ENCODE results near the gene TDRD1.

Gene TDRD1

DNA sequence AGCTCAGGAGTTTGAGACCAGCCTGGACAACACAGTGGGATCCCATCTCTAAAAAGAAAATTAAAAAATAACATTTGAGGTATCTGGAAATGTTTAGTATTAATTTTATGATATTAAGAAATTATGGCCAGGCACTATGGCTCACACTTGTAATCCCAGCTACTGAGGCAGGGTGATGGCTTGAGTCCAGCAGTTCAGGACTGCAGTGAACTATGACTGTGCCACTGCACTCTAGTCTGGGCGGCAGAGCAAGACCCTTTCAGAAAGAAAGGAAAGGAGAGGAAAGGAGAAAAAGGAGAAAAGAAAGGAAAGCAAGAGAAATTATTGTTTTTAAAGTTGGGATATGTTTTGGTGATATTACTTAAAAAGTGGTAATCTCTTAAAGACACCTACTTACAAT, 2.6 kb upstream of the TDRD1 start:
- no peak for DNase-seq (ENCODE audit: low spot score)

DNA sequence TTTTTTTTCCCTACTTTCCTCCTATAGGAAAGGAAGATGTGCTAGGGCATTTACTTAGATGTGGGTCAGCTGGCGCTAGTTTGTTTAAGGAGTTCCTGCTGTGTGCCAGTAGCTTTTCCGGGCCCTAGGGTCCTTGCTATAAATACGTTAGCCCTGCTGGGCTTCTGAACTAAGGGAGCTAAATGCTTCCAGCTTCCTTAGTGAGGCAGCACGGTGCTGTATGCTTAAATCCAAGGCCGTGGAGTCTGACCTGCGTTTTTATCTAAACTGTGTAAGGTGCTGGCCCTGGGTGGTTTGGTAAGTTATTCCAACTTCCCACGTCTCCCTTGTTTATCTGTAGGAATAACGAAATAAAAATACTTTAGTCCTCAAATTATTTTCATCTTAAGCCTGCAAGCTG, 594 bp downstream of the TDRD1 start:
- no peak for DNase-seq (ENCODE audit: low spot score)

DNA sequence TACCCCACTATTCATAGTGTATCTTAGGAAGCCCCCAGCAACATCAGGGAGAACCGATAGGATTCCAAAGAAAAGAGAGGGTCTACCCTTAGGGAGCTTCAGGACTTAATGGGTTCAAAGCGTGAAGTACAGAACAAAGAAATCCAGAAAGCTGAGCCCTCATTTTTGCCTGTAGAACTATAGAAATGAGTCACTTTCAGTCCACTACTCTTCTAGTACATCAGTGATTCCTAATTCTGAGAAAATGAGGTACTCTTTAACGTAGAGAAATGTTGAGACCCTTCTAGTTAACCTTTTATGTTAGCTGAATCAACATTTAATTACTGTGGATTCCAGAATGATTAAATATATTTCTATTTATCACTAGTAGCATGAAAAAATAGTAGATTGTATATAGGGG, 1.8 kb downstream of the TDRD1 start:
- no peak for DNase-seq (ENCODE audit: low spot score)

DNA sequence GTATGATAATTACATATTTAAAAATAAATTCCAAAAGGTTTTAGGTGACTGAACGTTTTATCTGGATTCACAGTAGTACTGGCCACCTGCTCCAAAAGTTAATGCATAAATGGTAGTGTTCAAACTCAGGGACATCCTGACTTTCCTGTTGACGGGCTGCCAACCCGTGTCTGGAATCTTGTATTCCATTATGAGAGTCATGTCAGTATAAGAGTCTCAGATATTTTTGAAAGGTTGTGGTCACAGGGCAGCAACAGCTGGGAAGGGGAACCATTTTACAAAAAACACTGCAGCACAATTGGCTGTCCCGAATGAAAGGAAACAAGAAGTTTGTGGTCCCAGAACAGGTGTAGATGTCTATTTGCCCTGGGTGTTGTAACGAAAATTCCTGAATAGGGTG, 2.8 kb downstream of the TDRD1 start:
- DNase-seq (ENCODE audit: low spot score) = no peak

DNA sequence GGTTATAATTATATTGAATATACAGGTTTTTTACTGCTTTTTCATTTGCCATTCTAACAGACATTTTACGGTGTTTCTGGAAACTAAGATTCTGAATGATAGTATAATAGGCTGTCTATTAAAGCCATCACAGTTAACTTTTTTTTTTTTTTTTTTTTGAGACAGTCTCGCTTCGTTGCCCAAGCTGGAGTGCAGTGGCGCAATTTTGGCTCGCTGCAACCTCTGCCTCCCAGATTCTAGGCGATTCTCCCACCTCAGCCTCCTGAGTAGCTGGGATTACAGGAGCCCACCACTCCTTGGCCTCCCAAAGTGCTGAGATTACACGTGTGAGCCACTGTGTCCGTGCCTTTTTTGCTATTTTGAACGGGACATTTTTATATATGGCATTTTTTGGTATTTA, 4.4 kb downstream of the TDRD1 start:
- no peak for DNase-seq (ENCODE audit: low spot score)

DNA sequence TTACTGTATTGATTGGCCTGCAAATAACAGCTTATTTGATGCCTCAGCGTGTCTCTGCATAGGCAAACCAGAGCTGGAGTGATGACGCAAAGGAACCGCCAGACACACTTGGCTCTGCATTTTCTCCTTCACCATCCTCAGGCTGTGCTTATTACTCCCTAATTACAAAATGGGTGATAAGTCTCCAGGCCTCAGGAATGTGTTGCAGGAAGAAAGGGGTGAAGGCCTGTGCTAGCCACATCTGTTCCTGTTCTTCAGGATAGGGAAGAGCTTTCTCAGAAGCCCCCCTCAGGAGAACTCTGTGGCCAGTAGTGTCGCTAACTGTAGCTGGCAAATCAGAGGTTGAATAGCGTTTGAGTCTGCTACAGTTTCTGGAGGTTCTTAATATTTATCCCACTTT, 5.1 kb downstream of the TDRD1 start:
- no peak for DNase-seq (ENCODE audit: low spot score)

DNA sequence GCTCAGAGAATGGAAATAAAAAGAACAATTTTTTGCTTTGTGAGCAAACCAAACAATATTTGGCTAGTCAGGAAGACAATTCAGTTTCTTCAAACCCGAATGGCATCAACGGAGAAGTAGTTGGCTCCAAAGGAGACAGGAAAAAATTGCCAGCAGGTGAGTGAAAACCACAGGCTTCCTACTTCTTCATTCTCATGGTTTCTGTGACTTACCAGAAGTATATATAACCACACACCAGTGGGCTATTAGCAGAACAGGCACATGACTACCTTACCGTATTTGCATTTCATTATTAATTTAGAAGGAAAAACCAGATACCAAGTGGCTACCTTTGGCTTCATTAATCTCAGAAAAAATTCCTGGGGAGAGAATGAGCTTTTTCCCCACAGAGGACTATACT, 8.8 kb downstream of the TDRD1 start:
- no peak for DNase-seq (ENCODE audit: low spot score)

DNA sequence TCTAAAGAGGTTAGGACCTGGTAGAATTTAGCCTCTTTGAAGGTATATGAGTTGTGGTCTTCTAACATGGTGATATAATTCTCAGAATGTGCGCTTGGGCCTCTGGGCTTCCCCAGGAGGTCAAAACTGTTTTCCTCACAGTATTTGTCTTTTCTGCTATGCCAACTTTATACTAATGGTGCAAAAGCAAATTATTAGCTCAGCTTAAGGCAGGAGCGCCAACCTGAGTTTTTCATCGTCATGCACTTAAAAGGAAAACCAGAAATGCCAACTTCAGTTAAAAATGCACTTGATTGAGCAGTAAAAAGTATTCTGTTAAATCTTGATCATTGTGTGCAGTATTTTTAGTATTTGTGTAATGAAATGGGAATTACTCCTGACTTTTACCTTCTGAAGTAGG, 9.7 kb downstream of the TDRD1 start:
- no peak for DNase-seq (ENCODE audit: low spot score)

DNA sequence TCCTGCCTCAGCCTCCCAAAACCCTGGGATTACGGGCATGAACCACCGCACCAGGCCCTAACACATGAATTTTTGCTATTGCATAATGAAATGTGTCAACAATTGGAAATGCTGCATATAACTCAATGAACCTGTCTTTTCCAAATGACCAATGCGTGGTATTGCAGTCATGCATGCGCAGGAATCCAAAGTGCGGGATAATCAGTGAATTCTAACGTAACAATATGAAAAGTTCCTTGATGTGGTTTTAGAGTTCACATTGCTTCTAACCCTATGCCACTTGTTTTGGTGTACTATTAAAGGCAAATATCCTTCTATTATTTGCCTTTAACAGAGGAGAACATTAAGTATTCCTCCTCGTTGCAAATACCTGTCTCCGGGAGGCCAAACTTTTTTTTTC, 10.5 kb downstream of the TDRD1 start:
- no peak for DNase-seq (ENCODE audit: low spot score)

DNA sequence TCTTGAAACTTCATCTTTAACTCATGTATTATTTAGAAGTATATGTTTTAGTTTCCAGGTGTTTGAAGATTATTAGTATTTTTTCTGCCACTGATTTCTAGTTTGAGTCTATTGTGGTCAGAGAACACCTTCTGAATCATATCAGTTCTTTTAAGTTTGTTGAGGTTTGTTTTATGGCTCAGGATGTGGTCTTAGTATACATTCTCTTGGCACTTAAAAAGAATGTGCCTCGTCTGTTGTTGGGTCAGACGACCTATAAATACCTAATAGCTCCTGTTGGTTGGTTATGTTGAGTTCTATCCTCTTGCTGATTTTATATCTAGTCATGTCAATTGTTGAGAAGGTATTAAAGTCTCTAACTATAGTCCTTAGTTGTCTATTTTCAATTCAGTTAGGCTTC, 15.9 kb downstream of the TDRD1 start:
- no peak for DNase-seq (ENCODE audit: low spot score)

DNA sequence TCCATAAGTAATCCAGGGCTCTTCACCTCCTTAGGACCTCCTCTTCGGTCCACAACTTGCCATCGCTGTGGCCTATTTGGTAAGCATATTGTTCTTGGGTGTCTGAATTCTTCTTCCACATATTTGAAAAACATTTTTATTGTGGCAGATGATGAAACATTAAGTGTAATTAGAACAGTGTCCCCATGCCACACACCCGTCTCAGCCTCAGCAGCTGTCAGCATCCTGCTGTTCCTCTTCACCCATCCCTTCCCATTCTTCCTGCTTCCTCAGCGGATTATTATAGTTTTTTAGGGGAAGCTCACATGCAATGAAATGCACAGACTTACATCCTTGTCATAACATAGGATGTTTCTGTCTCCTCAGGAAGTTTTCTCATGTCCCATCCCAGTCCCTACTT, 20.1 kb downstream of the TDRD1 start:
- no peak for DNase-seq (ENCODE audit: low spot score)

DNA sequence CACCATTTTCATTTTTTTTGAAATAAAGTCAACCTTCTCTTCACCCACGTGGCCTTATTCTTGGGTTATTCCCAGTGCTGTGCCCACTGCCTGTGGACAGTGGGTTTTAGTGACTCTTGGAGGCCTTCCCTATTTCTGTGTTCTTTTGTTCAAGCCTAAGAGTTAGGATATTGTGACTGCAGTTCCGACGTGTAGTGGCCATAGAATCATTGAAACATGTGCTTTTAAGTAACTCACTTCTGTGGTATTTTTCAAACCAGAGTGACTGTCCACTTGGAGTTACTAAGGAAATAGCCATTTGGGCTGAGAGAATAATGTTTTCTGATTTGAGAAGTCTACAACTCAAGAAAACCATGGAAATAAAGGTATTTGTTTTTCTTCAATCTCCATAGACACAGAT, 23.7 kb downstream of the TDRD1 start:
- DNase-seq (ENCODE audit: low spot score) = no peak

DNA sequence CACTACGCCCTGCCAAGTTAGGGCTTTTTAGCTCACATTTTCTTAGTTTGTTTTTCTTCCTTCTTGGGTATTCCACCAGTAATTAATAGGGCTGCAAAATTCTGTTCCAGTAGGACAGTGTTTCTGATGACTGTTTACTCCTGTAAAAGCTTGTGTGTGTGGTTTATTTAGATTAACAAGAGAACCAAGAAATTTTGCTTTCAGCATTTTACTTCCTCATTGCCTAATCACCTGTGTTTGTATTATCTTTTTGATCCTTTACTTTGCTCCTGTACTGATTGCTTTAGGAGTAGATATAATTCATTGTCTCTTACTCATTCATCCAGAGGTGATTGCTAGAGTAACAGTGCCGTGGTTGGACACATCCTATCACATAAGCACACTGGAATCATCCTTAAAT, 27.7 kb downstream of the TDRD1 start:
- no peak for DNase-seq (ENCODE audit: low spot score)

DNA sequence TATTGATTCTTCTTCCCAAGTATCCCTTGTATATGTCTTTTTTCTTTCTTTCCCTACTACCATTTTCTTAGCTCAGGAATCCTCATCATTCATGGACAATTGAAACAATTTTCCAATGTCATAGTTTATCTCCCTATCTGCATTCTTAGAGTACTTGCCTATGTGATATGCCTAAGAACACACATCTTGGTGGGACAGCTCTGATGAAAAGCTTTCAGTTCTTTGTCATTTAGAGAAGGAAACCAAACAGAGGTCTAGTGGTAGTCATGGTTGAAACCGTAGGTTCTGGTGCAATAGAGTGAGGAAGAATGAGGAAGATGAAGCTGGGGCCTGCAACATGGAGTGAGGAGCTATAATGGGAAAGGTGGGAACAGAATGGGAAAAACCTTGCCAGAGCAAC, 28.2 kb downstream of the TDRD1 start:
- DNase-seq (ENCODE audit: low spot score) = no peak

DNA sequence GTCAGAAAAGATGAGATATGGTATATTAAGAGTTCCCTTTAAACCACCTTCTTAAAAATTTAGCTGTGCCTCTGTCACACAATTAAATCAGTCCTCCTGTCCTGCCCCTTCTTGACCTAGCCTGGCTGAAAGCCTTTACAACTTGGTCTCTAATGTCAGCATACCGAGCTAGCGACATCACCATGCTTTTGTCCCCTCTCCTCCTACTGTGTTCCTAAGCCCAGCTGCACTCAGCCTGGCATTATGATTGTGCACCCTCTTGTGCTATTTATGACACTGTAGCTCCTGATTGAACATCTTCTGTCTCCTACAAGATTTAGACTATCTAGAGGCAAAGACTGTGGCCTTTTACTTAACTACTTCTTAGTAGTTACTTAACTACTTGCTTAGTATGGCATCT, 29.2 kb downstream of the TDRD1 start:
- no peak for DNase-seq (ENCODE audit: low spot score)

DNA sequence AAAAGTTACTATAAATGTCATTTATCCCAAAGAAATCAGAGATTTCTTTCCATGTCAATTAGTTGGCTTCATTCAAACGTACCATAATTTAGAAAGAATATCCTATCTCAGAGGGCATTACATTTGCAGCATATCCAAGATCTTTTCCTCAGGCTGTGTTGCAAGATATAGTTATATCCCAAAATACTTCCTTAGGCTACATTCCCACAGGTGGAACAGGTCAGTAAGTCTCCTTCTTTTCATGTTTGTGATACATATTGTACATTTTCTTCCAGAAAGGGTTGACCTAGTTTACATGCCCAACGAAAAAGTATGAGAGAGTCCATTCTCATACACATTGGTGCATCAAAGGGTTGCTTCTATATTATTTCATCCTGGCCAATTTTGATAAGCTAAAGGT, 33.0 kb downstream of the TDRD1 start:
- DNase-seq (ENCODE audit: low spot score) = no peak

DNA sequence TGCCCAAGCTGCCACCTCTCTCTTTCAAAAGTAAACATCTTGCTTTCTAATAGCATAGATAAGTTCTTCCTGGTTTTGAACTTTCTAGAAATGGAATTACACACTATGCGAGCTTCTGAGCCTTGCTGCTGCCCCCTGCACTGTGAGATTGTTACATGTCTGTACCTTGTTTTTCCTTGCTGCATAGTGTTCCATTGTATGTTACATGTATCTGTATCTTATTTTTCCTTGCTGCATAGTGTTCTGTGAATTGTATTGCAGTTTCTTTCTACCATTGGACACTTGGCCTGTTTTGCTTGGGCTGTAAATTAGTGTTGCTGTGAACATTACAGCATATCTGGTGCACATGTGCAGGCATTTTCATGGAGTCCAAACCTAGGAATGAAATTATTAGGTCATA, 35.9 kb downstream of the TDRD1 start:
- DNase-seq (ENCODE audit: low spot score) = no peak

DNA sequence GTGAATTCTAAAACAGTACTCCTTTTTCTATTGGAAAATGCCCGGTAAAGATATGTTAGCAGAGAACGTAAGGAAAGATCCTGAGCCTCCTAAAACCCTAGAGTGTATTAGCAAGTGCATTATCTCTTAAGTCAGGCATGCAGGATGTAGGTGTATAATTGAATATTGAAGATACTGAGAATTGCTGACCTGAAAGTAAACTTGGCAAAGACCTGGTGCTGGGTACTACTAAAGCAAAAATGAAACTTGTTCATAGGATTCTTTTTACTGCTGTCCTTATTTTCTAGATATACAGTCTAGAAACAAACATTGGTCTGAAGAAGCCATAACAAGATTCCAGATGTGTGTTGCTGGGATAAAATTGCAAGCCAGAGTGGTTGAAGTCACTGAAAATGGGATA, 41.1 kb downstream of the TDRD1 start:
- no peak for DNase-seq (ENCODE audit: low spot score)

DNA sequence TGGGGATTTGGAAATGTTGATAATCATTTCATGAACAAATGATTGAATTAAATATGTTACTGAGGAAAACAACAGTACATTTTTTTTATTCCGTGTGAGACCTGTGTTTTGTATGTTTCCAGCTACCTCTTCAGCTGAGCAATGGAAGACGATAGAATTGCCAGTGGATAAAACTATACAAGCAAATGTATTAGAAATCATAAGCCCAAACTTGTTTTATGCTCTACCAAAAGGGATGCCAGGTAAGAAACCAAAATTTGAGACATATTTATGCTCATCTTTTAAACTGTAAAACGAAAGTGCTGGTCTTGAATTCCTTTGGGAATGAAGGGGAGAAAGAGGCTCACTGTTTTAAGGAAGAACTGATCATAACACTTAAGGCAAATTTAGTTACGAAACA, 42.1 kb downstream of the TDRD1 start:
- DNase-seq (ENCODE audit: low spot score) = no peak

DNA sequence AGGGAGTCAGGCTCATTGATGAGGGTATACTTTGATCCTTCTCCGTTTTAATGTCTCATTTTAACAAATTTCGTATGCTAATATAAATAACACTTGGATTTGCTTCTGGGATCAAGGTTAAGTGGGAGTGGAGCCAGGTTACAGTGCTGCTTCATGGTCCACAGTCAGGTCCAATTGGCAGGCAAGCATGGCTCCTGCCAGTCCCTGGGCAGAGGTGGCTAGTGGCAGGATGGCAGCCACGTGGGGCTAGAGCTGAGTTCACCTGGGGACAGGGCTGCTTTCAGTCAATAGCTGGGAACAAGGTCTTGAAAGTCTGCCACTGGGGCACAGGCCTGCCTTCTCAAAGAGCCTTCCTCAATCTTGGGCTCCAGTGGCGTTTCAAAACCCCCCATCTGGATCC, 43.9 kb downstream of the TDRD1 start:
- DNase-seq (ENCODE audit: low spot score) = no peak

DNA sequence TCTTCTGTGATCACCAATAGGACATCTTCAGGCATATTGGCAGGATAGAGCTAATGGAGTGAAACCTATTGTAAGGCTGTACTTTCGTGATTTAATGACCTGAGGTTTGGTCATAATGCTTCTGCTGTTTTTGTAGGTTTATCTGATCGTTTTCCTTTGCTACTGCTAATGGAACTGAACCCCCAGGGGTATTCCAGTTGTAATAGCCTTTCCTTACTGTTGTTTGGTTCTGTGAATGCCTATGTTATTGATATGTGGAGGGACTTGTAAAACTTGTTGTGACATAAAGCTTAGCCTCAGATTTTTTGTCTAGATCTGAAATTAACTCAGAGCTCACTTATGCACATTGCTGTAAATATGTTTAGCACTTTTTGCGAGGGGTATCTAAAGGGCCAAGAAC, 49.0 kb downstream of the TDRD1 start:
- no peak for DNase-seq (ENCODE audit: low spot score)

DNA sequence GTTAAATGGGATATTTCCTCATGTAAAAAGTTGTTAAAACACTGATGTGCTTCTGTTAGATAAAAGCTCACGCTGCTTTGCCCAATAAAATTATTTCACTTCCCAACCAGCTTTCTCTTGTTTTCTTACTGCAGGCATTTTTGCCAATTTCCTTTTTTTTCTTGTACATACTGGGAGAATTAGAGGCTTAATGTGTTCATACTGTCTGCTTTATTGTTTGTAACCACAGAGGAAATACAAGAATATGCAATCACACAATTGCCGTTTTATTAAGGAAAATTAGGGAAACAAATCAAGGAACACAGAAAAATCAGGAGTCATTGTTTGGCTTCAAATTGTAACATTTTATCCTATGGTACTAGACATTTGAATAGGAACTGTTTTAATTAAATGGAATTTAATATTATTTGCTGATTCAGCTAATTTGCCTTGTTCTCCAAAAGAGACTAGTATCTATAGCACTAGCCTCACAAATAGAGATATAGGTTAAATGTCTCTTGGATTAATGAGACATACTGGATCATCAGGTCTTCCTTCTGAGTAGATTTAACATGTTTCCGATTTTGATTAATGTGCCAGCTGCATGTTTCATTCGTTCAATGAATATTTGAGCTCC, 53.5 kb downstream of the TDRD1 start:
- no peak for DNase-seq (ENCODE audit: low spot score)

DNA sequence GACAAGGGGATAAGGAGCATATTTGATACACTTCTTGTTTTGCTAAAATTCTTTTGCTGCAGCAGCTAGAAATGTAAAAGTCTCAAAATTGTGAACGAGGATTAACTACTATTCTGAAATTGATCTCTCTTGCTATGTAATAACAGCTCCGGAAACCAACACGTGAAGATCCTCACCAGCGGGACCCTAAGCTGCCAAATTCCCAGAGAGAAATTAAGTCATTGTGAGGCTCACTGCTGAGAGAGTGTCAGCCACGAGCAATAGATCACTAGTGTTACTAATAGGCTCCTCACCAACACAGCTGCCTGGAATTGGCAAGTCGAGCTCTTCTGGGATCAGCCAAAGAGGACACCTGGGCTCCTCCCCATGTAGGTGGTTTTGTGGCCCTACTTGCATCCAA, 54.3 kb downstream of the TDRD1 start:
- no peak for DNase-seq (ENCODE audit: low spot score)

DNA sequence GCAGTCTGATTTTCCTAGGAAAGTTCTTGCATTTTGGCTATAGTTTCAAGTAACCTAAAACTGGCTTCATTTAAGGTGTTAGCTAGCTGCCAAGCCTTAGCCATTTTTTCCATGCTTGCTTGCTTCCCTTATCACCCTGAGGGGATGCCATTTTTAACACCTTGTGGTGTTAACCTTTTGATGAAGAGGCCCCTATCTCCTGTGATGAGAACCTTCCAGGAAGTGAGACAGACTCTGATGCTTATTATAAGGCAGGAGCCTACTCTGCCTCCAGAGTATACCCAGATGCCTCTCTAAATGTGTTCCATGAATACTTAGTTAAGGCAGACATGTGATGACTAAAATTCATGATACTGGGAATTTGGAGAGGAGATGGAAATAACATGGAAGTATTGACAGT, 55.0 kb downstream of the TDRD1 start:
- DNase-seq (ENCODE audit: low spot score) = no peak
